Testis (tissue), 3 donors: ENCODE data around the gene OSBP. TPM values are rescaled to one million over a fixed set of nuclear protein-coding genes. Genes with fewer than 3 reads are reported as not detected.

ENCODE experiments used
- DNase-seq: peaks from one replicate; pipeline ENCODE4 v3.0.0-alpha.2; 2019
- H3K27ac ChIP-seq, 2 donors: fragments of 200-600 bp; sonication (generic); one replicate each; pipeline ENCODE4 v1.5.1; 2019
- H3K27me3 ChIP-seq: fragments of 200-600 bp; sonication (generic); one replicate; pipeline ENCODE4 v1.5.1; 2019
- H3K36me3 ChIP-seq: fragments of 200-600 bp; sonication (generic); one replicate; pipeline ENCODE4 v1.5.1; 2017; ENCODE audit warnings: low read depth; ENCODE audit errors: missing control alignments
- H3K4me1 ChIP-seq: fragments of 200-600 bp; sonication (generic); one replicate; pipeline ENCODE4 v1.5.1; 2019
- H3K4me3 ChIP-seq, 2 donors: fragments of 200-600 bp; sonication (generic); one replicate each; pipeline ENCODE4 v1.5.1; 2017 to 2019
- H3K9me3 ChIP-seq: fragments of 200-600 bp; sonication (generic); one replicate; pipeline ENCODE4 v1.5.1; 2017
- CTCF ChIP-seq, 3 experiments: fragments of 450-650 bp in 2 of 3; fragments of 200-600 bp in 1 of 3; sonication (generic) in 1 of 3; IDR thresholded peaks; one replicate each; pipeline ENCODE4 v1.5.1; 2016 to 2019; ENCODE audit warnings: antibody characterized with exemption in 3 of 3, mild to moderate bottlenecking in 2 of 3, moderate library complexity in 1 of 3
- POLR2A ChIP-seq: fragments of 450-650 bp; IDR thresholded peaks from one replicate; pipeline ENCODE4 v1.6.1; 2017; ENCODE audit warnings: antibody characterized with exemption, mild to moderate bottlenecking, moderate library complexity
- WGBS, 2 donors: methylation state at CpG; one replicate each; pipeline ENCODE4 v1.1.5; 2018; 5-methylcytosine and 5-hydroxymethylcytosine counted together
- intact Hi-C: fragments of 100-400 bp; cut with DNase I; formaldehyde crosslinking; loops from one replicate; pipeline ENCODE4 v1.15.1; 2023; ENCODE audit warnings: low total_unique reads
- polyA plus RNA-seq: library from polyadenylated mRNA; stranded (reverse); fragments of 350-450 nt; fragmentation: Illumina TruSeq; extraction: RNeasy Lipid Tissue Mini Kit (QIAGEN cat#74804); gene quantifications from one replicate; pipeline ENCODE4 v1.2.3, GENCODE V29; 2014; ENCODE audit warnings: low read depth, low replicate concordance; ENCODE audit not compliant: insufficient read depth
- total RNA-seq, 2 donors: library from RNA; depleted of rRNA; stranded (reverse); fragments of >200 nt; gene quantifications; one replicate each; pipeline ENCODE4 v1.2.3, GENCODE V29; 2016

Gene OSBP
- total and polyA plus RNA-seq, 3 donors from 2014 or later: 45.0 to 63.1 (median 49.2) TPM

GRCh38 chr11:59553323-59553722 is 62.3 kb downstream of the OSBP start:
- intact Hi-C loops: no loop called here
- no peaks in the 10 kb centered on the region for H3K36me3 ChIP-seq
- peaks cover 8% of the 10 kb centered on the region for H3K4me1 ChIP-seq
- no peak for DNase-seq
- H3K27me3 ChIP-seq: no peaks in the 10 kb centered on the region
- 77 to 78% methylated on average over 21 of the region's 21 CpGs for whole genome bisulfite sequencing, 2 donors
- no peak overlapping the region for H3K4me3 ChIP-seq
- H3K27ac ChIP-seq: peak overlapping the region in 1 of 2 donors; percentile 93
- no peaks in the 10 kb centered on the region for H3K9me3 ChIP-seq
- no peak for TF ChIP-seq CTCF (IDR thresholded peaks at IDR 0.05)

- Histone ChIP-seq H3K36me3 (no peaks in the 10 kb centered on the region), H3K27me3 (no peaks in the 10 kb centered on the region), H3K4me1 (peaks cover 8% of the 10 kb centered on the region), H3K4me3 (peak overlapping the region; percentile 67 to 72), H3K9me3 (no peaks in the 10 kb centered on the region), H3K27ac (peak overlapping the region in 1 of 2 donors; percentile 93)
- TF ChIP-seq POLR2A (no peak), CTCF (IDR thresholded peaks at IDR 0.05) (no peak)
- intact Hi-C loops: no loop called here
- DNase-seq: no peak
- WGBS, 2 donors: 10 to 11% methylated on average over 2 of the region's 2 CpGs
These were observed 62.7 kb downstream of the OSBP start for GRCh38 chr11:59552844-59553243.

GRCh38 chr11:59551659-59552521 is 63.7 kb downstream of the OSBP start:
- WGBS, 2 donors: 10 to 13% methylated on average over 30 of the region's 30 CpGs
- Histone ChIP-seq H3K9me3 (no peaks in the 10 kb centered on the region), H3K4me3 (peak overlapping the region; percentile 67 to 72), H3K27ac (peak overlapping the region; percentile 90 to 93), H3K27me3 (no peaks in the 10 kb centered on the region), H3K36me3 (no peaks in the 10 kb centered on the region), H3K4me1 (peaks cover 8% of the 10 kb centered on the region)
- peak; percentile 79 for DNase-seq
- intact Hi-C loops: no loop called here
- TF ChIP-seq POLR2A: no peak
- TF ChIP-seq CTCF (IDR thresholded peaks at IDR 0.05): no peak

GRCh38 chr11:59550842-59551658 is 64.5 kb downstream of the OSBP start:
- peak overlapping the region; percentile 67 to 72 for H3K4me3 ChIP-seq
- intact Hi-C loops: no loop called here
- peak; percentile 87 for DNase-seq
- TF ChIP-seq CTCF (IDR thresholded peaks at IDR 0.05) (no peak), POLR2A (no peak)
- H3K27ac ChIP-seq: peak overlapping the region; percentile 90 to 93
- H3K4me1 ChIP-seq: peaks cover 8% of the 10 kb centered on the region
- no peaks in the 10 kb centered on the region for H3K36me3 ChIP-seq
- WGBS, 2 donors: 2 to 6% methylated on average over 34 of the region's 34 CpGs
- H3K9me3 ChIP-seq: no peaks in the 10 kb centered on the region
- H3K27me3 ChIP-seq: no peaks in the 10 kb centered on the region
